HG03469 (cell line): ENCODE data around the gene LMO7.

Experiments used
- ATAC-seq: cut with Tn5 transposase; IDR thresholded peaks from one replicate; pipeline ENCODE4 v1.9.1; 2021; ENCODE audit warnings: mild to moderate bottlenecking, moderate library complexity, moderate number of reproducible peaks; ENCODE audit not compliant: unreplicated experiment

Gene LMO7

GRCh38 chr13:75796825-75797224 lies 160.7 kb downstream of the LMO7 start:
- no peak for ATAC-seq

- ATAC-seq = no peak
Measured at GRCh38 chr13:75797239-75797638, 161.1 kb downstream of the LMO7 start.

GRCh38 chr13:75797719-75798118 lies 161.6 kb downstream of the LMO7 start:
- no peak for ATAC-seq

- ATAC-seq = no peak
Measured at GRCh38 chr13:75798353-75799255, 162.5 kb downstream of the LMO7 start.

- ATAC-seq = no peak
Measured at GRCh38 chr13:75800545-75800944, 164.4 kb downstream of the LMO7 start.

GRCh38 chr13:75801388-75801945 lies 165.3 kb downstream of the LMO7 start:
- no peak for ATAC-seq

GRCh38 chr13:75802161-75802560 lies 166.0 kb downstream of the LMO7 start:
- no peak for ATAC-seq

- ATAC-seq = peak; percentile 63
Measured at GRCh38 chr13:75803164-75803611, 167.1 kb downstream of the LMO7 start.

GRCh38 chr13:75804054-75804453 lies 167.9 kb downstream of the LMO7 start:
- no peak for ATAC-seq

- ATAC-seq = no peak
Measured at GRCh38 chr13:75804605-75805004, 168.5 kb downstream of the LMO7 start.

- no peak for ATAC-seq
Measured at GRCh38 chr13:75806117-75806516, 170.0 kb downstream of the LMO7 start.

GRCh38 chr13:75811361-75811760 lies 175.2 kb downstream of the LMO7 start:
- no peak for ATAC-seq

GRCh38 chr13:75811841-75812240 lies 175.7 kb downstream of the LMO7 start:
- ATAC-seq = no peak

- no peak for ATAC-seq
Measured at GRCh38 chr13:75812751-75813181, 176.6 kb downstream of the LMO7 start.

- no peak for ATAC-seq
Measured at GRCh38 chr13:75813323-75813722, 177.2 kb downstream of the LMO7 start.

- ATAC-seq = no peak
Measured at GRCh38 chr13:75818179-75818967, 182.2 kb downstream of the LMO7 start.

- no peak for ATAC-seq
Measured at GRCh38 chr13:75818968-75819225, 182.8 kb downstream of the LMO7 start.

GRCh38 chr13:75825161-75825560 lies 189.0 kb downstream of the LMO7 start:
- ATAC-seq = no peak

GRCh38 chr13:75825594-75825993 lies 189.5 kb downstream of the LMO7 start:
- no peak for ATAC-seq

- ATAC-seq = no peak
Measured at GRCh38 chr13:75826391-75826790, 190.3 kb downstream of the LMO7 start.

- ATAC-seq = no peak
Measured at GRCh38 chr13:75829830-75830229, 193.7 kb downstream of the LMO7 start.

GRCh38 chr13:75830842-75831241 lies 194.7 kb downstream of the LMO7 start:
- no peak for ATAC-seq
